ENCODE data around the gene MICAL3.

MICAL3 gene

DNA sequence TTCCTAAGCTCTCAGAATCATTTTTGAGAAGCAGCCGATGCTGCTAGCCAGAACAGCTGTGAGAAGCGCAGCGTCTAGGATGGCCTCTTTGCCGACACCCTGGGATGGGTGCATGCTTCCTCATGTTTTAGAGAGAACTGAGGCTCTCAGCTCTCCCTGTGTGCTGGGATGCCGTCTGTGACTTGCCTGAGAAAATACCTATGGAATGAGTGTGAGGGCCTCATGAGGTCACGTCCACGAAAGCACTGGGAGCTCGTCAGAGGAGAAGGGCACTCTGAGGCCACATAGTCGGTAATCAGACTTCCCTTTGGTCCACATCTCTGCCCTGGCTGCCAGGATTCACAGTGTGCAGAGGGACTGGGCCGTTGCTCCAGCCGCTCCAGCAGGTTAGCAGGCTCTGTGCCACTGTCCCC, 54.7 kb downstream of the MICAL3 start:
- DNase-seq, result no peak

DNA sequence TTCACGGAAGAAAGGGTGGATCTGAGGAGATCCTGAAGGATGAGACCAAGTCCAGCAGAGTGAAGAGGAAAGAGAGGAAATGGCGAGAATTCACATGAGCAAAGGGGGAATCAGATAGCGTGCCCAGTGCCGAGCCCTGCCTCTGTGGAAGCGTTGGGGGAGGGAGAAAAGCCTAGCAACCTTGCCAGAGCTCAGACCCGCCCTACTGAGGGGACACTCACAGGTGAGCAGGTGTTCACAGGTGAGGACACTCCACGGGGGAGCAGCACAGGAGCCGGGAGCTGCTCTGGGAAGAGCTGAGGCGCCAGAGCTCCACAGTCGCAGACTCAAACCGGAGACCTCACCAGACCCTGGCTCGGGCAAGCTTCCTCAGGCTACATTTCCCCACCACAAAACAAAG, 56.2 kb downstream of the MICAL3 start:
- no peak for DNase-seq

DNA sequence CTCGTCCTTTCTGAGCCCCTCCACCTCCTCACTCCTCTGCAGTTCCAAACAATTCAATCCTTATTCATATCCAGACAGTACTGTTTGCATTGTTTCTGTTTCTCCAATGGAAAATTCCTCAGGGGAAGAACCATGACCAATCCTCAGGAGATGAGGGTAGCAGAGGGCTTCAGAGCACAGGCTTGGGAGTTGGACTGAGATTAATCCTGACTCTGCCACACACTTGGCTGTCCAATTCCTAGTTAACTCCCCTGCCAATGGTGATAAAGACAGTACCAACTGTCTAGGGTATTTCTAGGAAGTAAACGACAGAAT, 58.0 kb downstream of the MICAL3 start:
- no peak for DNase-seq

DNA sequence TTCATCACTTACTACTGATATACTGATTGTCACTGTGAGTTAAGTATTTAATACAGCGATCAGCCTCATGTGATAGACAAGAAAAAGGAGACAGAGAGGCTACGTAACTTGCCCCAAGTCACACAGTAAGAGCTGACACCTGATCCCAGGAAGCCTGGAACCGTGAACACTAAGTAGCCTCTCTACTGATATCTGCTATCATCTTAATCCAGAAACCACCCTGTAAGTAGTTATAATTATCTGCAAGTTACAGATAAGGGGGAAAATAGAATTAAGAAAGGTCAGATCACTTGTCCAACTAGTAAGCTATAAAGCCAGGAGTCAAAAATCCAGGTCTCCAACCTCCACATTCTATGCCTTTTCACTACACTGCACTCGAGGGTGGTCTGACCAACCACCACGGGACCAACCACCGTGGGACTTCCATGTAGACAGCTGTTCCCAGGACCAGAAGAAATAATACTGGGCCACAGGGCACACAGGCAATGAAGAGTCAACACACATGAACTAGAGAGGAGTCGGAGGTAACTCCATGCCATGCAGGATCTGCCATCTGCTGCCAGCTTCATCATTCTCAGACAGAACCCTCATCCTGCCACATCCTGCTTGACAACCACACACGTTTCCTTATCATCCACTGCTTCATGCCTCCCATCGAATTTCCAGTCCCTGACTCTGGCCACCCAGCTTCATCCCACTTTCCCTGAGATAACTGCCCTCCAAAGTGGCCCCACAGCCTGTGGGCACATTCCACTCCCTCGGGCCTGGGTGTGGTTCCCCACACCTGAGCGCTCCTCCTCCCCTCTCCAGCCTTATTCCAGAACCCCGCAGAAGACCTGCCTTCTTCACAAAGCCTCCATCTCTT, 58.6 kb downstream of the MICAL3 start:
- DNase-seq, result no peak

- DNase-seq, result no peak
These were observed 59.7 kb downstream of the MICAL3 start for GRCh38 chr22:17964643-17965042.

DNA sequence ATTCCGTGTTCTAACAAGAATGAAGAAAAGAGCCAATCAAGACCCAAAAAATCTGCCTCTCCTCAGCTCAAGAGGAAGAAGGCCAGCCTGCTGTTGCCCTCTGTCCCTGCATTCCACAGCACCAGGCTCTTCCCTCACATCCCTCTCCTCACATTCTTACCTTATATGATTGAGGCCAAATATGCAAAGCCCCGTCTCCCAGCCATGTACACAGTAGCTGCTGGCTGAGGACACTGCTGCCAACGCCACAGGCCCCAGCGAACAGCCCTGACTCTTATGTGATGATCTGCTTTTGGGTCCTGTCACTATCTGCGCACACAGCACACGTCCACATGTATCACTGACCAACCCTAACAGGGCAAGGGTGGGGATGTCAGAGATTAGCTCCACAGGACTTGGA, 60.2 kb downstream of the MICAL3 start:
- no peak for DNase-seq

GRCh38 chr22:17963015-17963414, 61.3 kb downstream of the MICAL3 start:
- DNase-seq, result no peak

GRCh38 chr22:17962168-17962567, 62.2 kb downstream of the MICAL3 start:
- DNase-seq, result no peak

- no peak for DNase-seq
These were observed 63.0 kb downstream of the MICAL3 start for GRCh38 chr22:17961446-17961729.

GRCh38 chr22:17960695-17961445, 63.5 kb downstream of the MICAL3 start:
- DNase-seq, result no peak

DNA sequence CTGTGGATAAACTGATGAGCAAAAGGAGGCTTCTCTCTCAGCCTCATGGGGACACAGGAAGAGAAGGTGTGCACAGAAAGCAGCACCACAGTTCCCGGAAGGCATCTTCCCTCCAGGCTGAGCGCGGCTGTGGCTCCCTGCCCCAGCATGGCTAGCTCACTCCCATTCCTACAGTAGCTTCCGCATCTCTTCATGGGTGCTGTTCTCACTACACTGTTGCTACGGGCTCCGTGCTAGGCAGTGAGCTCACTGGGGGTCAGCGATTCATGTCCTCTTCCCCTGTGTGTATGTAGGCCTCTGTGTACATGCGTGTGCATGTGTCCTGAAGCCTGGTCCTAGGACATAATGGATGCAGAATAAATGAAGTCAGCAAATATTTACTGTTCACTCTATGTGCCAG, 64.3 kb downstream of the MICAL3 start:
- no peak for DNase-seq

- DNase-seq, result no peak
These were observed 66.2 kb downstream of the MICAL3 start for GRCh38 chr22:17958166-17958565.

GRCh38 chr22:17957693-17958092, 66.7 kb downstream of the MICAL3 start:
- no peak for DNase-seq

DNA sequence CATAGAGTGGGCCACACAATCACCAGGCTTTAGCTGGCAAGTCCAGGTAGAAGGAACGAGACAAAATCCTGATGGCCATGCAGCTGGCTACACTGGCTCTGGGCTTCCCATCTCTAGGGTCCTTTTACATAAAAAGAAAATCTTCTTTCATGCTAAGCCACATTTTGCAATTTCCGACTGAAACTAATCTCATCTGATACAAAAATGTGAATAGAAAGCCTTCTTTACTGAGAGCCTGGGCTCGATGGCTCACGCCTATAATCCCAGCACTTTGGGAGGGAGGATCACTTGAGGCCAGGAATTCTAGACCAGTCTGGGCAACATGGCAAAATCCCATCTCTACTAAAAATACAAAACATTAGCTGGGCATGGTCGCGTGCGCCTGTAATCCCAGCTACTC, 67.2 kb downstream of the MICAL3 start:
- DNase-seq, result no peak

DNA sequence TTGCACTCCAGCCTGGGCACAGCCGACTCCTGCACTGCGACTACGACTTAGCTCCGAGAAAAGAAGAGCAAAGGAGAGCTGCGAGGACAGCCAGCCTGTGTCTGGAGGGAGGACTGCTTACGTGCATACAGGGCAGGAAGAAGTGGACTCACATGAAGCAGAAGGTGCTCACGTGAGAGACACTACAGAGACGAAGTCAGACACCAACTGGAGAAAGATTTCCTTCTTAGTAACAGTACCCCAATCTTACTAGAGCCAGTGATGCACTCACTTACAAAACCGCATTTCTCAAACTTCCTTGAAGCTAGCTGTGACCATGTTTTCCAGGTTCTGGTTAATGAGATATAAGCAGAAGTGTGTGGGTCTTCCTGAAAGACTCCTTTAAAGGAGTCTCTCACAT, 67.7 kb downstream of the MICAL3 start:
- DNase-seq, result no peak

- no peak for DNase-seq
These were observed 68.6 kb downstream of the MICAL3 start for GRCh38 chr22:17955590-17956379.

GRCh38 chr22:17954860-17955587, 69.3 kb downstream of the MICAL3 start:
- DNase-seq, result no peak

GRCh38 chr22:17954200-17954859, 70.0 kb downstream of the MICAL3 start:
- no peak for DNase-seq

GRCh38 chr22:17953147-17953546, 71.2 kb downstream of the MICAL3 start:
- no peak for DNase-seq

DNA sequence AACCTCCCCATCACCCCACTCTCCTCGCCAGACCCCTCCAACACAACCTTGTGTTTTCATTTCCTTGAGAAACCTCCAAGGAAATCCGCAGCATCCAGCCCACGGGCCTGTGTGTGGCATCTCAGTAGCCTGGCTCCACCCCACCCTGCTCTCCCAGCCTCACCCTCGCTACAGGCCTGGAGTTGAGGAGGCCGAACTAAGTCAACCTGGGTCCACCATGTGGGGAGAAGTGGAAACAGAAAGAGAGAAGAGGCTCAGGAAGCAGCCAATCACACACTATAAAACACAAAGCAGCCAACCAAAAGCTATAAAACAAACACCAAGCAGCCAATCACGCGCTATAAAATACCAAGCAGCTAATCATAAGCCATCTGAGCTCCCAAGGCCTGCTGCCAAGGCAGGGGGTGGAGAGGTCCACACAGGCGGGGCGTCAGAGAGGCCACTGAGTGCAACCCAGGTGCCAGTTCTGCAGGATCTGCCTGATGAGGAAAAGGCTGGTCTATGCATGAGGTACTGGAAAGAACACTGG, 72.0 kb downstream of the MICAL3 start:
- DNase-seq, result no peak

DNA sequence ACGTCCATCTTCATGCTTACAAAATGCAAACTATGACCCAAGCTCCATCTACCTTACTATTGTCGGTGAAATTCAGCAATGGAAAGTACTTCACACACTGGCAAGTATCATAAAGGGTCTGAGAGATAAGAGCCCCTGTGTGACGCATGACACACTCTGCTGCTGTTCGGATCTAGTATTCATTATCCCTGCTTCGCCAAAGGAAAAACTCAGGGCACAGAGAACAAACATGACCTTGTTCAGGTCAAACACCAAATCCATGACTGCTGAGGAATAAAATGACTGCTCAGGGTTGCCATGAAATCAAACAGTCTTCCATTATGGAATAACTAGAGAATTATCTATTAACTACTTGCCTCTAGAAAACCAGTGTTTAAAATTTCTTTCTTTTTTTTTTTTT, 73.0 kb downstream of the MICAL3 start:
- DNase-seq, result no peak

DNA sequence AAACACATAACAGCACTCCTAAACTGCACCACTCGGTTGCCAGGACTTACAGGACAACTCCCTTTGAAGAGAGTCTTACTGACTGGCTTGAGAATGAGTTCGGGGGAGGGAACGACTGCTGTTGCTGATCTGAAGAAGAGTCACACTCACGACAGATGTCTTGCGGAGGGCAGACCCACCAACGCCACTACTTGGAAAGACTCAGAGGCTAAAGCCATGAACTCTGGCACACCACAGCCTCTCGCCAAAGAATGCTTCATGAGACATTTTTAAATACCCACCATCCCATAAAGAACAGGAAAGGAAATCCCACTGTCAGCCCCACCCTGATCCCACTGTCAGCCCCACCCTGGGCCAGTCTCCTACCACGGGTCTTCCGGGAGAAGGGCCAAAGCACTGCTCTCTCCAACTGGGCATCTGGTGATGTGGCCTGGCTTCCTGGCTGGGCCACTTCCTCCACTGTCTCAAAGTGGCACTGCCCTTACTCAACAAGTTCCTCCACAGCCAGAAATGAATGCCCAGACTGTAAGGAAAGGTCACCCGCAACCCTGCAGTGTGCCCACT, 73.6 kb downstream of the MICAL3 start:
- DNase-seq, result no peak
